Stimulated activated CD4-positive, alpha-beta T cell treated with anti-CD3 and anti-CD28 coated beads, TNF-alpha, amount 100 ng/mL, for 48 hours (primary cell): Measurements from ENCODE around the gene LRBA.

Source experiments
- DNase-seq, 3 donors: peaks; one replicate each; pipeline ENCODE4 v3.0.0-alpha.2; 2020; ENCODE audit warnings: low read depth in 3 of 3

LRBA gene

GRCh38 chr4:150884625-150885024, 130.5 kb downstream of the LRBA start:
- DNase-seq, result no peak

DNA sequence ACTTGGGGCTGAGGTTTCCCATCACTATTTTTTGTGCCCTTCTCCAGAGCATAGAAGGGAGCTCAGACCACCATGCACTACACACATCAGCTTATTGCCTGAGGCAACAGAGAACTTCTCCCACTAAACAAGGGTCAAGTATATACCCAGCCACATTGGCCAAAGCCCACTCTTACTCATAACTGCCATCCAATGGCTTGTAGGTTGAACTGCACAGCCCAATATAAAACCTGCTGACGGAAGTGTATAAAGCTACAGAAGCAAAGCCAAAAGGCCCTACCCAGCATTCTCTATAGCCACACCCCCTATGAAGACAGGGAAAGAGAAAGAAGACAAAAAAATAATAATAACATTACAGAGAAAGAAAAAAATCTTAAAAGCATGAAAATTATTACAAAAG, 139.7 kb downstream of the LRBA start:
- DNase-seq, result no peak

GRCh38 chr4:150874338-150875226, 140.5 kb downstream of the LRBA start:
- no peak for DNase-seq

DNA sequence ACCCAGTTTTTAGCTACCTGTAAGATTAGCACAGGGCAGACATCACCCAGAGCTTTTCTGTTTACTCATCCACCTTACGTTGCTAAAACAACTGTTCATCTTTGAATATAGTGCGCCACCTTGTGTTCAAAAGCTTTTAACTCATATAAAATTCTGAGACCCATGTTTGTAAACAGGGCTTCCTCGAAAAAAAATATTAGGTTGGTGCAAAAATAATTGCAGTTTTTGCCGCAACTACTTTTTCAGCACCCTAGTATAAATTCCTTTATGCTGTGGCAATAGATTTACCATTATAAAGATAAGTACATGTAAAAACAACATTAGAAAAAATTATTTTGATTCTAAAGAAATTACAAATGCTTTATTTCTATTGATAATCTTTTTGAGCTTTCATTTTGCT, 147.9 kb downstream of the LRBA start:
- peak in 1 of 3 donors; percentile 44 for DNase-seq

DNA sequence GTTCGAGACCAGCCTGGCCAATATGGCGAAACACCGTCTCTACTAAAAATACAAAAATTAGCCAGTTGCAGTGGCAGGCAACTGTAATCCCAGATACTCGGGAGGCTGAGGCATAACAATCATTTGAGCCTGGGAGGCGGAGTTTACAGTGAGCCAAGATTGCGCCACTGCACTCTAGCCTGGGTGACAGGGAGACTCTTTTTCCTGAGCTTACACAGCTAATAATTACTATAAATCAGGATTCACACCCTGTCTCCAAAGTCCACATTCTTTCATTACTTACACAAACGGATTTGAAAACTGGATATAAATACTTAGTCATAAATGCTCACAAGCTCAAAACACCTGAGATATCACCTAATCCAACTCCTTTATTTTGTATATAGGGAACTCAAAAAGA, 151.6 kb downstream of the LRBA start:
- no peak for DNase-seq

GRCh38 chr4:150862829-150863228, 152.3 kb downstream of the LRBA start:
- no peak for DNase-seq

DNA sequence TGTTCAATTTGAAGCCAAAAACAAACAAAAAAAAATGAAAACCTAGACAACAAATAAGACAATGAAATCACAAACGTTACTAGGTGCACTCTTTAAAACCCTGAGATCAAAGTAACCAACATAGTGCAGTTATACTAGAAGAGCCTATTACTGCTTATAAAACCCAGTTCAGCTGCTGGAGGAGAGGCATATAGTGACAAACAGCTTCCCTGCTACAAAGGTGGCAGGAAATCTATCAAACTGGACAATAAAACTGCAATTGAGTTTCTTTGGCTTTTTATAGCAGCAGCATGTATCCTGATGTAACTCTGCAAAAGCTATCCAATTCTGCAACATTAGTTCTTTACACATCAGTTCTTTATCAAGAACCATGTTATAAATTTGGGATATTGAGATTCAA, 155.6 kb downstream of the LRBA start:
- DNase-seq, result no peak

GRCh38 chr4:150855981-150856510, 159.0 kb downstream of the LRBA start:
- DNase-seq, result no peak

GRCh38 chr4:150854600-150854999, 160.5 kb downstream of the LRBA start:
- DNase-seq, result no peak

- DNase-seq, result no peak
Measured at GRCh38 chr4:150853882-150854281, 161.2 kb downstream of the LRBA start.

- DNase-seq, result no peak
Measured at GRCh38 chr4:150852216-150852615, 162.9 kb downstream of the LRBA start.

DNA sequence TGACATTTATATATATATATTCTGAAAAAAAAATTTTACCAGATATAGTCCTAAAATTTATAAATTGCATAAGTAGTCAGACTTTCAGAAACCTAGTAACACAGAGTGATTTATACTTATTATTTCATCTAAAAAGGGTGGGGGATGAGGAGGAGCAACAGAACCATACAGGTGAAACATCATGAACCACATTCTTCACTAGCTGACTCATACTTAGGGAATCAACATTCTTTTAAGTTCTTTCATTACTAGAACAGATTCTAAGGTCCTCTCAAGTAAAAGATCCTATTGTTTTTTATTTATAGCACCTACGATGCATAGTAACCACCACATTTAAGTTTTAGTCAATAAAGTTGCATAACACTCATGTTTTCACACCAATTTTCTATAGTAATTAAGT, 166.1 kb downstream of the LRBA start:
- no peak for DNase-seq

DNA sequence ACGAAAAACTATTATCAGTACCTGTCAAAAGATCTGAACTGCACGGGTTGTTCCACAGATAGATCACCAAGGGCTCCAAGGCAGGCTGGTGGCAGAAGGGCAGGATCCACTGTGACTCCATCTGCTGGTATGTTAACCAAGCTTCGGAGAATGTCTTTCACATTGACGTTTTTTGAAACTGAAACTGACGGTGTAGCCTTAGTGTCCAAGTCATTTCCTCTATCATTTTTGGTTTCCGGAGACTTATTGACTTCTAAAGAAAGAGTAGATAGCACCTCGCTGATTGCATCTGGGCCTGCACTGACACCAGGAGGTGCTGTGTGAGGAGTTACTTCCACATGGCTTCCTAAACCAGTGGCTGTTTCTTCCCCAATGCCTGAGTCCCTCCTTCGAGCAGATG, 186.9 kb downstream of the LRBA start:
- peak; percentile 7 to 20 (median 16) for DNase-seq

DNA sequence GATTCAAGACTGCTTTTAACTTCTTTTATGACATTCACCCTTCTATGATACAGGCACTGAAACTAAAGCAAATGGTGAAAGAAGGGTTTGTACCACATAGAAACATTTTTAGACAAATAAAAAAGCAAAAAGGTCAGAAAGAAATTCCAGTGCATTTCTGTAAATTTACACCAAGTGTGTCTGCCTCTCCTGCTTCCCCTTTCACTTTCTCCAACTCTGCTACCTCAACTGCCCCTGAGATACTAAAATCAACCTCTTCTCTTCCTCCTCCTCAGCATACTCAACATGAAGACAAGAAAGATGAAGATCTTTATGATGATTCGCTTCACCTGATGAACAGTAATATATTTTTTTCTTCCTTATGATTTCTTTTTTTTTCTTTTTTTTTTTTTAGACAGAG, 187.9 kb downstream of the LRBA start:
- DNase-seq, result no peak

DNA sequence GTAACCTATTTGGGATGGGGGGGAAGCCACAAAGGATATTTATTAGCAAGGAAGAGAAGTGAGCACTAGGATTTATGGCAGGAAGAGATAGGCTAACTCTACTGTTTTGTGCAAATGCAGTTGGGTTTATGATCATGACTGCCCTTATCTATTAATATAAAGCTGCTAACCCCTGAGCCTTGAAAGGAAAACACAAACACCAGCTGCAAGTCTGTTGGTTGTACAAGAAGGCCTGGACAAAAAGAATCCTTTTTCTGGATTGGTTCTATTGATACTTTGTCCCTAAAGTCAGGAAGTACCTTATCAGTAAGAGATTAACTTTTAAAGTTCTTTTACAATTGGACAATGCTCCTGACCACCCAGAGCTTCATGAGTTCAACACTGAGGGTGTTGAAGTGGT, 188.8 kb downstream of the LRBA start:
- no peak for DNase-seq

DNA sequence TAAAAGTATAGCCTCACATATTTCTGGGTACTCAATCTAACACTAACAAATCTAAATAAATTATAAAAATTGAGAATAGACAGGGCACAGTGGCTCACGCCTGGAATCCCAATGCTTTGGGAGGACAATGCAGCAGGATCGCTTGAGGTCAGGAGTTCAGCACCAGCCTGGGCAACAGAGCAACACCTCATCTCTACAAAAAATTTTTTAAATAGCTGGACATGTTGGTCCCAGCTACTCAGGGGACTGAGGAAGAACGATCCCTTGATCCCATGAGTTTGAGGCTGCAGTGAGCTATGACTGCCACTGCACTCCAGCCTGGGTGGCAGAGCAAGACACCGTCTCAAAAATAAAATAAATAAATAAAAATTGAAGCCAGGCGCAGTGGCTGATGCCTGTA, 192.7 kb downstream of the LRBA start:
- DNase-seq, result no peak

DNA sequence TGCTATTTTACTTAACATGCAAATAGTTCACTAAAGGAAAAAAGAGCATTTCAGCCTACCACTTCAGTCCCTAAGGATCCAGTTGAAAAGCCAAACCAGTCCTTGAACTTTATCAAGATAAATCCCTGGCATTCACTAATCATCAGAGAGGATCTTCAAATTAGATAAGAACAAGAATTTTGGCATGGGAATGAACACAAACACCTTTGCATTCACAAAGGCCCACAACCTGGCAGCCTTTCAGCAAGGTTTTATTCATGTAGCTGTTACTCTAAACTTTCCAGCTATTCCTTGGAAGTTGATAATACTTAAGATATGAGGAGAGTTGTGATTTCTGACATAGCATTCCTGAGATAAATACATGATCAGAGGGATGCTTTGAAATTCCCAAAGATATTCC, 193.4 kb downstream of the LRBA start:
- no peak for DNase-seq

- no peak for DNase-seq
Measured at GRCh38 chr4:150820409-150820808, 194.7 kb downstream of the LRBA start.

DNA sequence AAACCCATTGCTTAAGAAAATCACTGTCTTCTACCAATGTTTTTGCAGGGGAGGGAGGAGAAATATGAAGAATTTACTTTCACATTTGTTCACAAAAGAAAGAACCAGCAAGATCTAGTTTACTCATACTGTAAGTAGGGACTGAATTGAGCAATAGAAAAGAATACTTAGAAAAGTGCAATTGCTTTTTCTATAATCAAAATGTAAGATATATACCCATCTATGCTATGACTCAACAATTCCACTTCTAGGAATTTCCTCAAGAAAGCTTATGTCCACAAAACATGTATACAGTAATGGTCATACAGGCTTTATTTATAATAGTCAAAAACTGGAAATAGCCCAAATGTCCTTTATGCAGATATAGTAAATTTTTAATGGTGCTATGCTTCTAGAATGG, 196.4 kb downstream of the LRBA start:
- no peak for DNase-seq

DNA sequence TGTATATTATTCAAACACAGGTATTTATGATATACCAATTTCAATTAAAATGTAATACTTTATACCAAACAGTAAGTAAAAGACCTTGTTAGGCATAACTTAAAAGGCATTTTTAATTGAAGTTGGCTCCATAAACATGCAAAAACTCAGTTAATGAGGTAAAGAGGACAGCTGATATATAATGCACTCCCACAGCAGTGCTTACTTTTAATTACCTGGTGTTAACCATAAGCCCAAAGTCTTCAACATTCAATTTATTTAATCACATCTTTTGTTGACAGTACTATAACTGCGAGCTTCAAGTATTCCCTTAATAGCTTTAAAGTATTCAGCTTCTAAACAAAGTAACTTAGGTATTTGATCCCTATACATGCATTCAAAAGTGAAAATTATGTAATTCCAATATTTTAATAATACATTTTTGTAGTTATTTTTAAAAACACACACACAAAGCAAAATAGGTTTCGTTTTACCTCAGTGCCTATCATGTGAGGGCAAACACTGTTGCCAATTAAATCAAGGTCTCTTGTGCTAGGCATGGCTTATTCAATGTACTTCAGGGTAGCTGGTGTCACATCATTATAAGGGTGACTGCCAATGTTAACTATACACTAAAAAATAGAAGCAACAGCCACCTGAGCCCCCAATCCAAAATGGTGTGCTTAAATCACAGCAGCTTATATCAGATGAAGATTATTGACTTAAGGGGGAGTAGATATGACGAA, 197.1 kb downstream of the LRBA start:
- no peak for DNase-seq

DNA sequence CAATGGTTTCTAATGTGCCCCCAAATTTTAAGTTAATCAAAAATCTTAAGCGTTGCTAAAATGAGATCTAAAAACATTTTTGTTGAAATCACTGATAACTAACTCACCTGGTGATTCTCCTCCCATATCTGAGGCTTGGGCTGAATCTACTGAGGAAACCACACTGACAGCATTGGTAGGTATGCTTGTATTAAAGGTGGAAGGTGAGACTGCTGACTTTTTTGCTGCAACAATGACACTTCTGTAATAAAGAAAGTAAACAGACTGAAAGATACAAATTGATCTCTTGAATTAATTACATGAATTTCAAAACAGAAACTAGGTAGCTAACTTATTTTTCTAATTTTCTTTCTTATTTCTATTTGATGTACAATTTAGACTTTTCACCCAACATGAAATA, 198.1 kb downstream of the LRBA start:
- DNase-seq, result no peak

- no peak for DNase-seq
Measured at GRCh38 chr4:150816491-150816890, 198.6 kb downstream of the LRBA start.

- no peak for DNase-seq
Measured at GRCh38 chr4:150814873-150815272, 200.2 kb downstream of the LRBA start.
